ENCODE measurements around the gene NKX2-4.

GRCh38 chr20:21352703-21353102 lies 44.6 kb downstream of the NKX2-4 start:
- no peak for TF ChIP-seq POLR2A (IDR thresholded peaks at IDR 0.05)
- no peak for TF ChIP-seq CTCF (IDR thresholded peaks at IDR 0.05)
- TF ChIP-seq EP300 (IDR thresholded peaks at IDR 0.05; ENCODE audit: low read depth) = no peak
- no peak for TF ChIP-seq POLR2AphosphoS5 (IDR thresholded peaks at IDR 0.05)
